K562 treated with DMSO at 1 percent for 12 hours (cell line): Measurements from ENCODE around the gene HPS1. TPM values are rescaled to one million over a fixed set of nuclear protein-coding genes. Genes with fewer than 3 reads are reported as not detected.

Experiments used
- total RNA-seq: library from RNA; unstranded; fragments of 300-600 nt; gene quantifications from 2 replicates; pipeline ENCODE4 v1.2.3, GENCODE V29; 2022; ENCODE audit not compliant: insufficient read depth

The HPS1 gene
- total RNA-seq: 70.1 and 80.7 TPM in 2 replicates

GRCh38 chr10:98446661-98447221 is at the start of gene HPS1:
Gene HPS1 (minus strand): TSS chr10:98446935. CDS start chr10:98443240, 3,695 bp downstream.

GRCh38 chr10:98414932-98415730 is 31.6 kb downstream of the HPS1 start, which contains the start of gene PYROXD2:
Gene PYROXD2 (minus strand): TSS chr10:98415182. CDS start chr10:98415135, 47 bp downstream.

Other genes with a start within 250 kb of the HPS1 start
- gene LOXL4, start 178.7 kb downstream of the HPS1 start, total RNA-seq: 0.63 TPM in 1 of 2 replicates, not detected in the other
- 0.27 and 0.33 TPM in 2 replicates for gene PYROXD2, start 31.8 kb downstream of the HPS1 start, total RNA-seq